ENCODE measurements around the gene CBR3.

- no peak for TF ChIP-seq POLR2A (IDR thresholded peaks at IDR 0.05; ENCODE audit: low read depth, low read length)
- no peak for TF ChIP-seq TAF1 (IDR thresholded peaks at IDR 0.05; ENCODE audit: low read depth, low read length)
- TF ChIP-seq POLR2AphosphoS5 (IDR thresholded peaks at IDR 0.05; ENCODE audit: low read depth, low read length) = no peak
- TF ChIP-seq SPI1 (IDR thresholded peaks at IDR 0.05; ENCODE audit: low read depth, low read length) = no peak
Observed at GRCh38 chr21:36122977-36123376, 11.9 kb upstream of the CBR3 start.

All from GM12891 (cell line).